ENCODE data around the gene CD74. TPM values are rescaled to one million over a fixed set of nuclear protein-coding genes. Genes with fewer than 3 reads are reported as not detected.

The CD74 gene
- total RNA-seq, 2 donors from 2014 or later = 425 to 612 TPM

DNA sequence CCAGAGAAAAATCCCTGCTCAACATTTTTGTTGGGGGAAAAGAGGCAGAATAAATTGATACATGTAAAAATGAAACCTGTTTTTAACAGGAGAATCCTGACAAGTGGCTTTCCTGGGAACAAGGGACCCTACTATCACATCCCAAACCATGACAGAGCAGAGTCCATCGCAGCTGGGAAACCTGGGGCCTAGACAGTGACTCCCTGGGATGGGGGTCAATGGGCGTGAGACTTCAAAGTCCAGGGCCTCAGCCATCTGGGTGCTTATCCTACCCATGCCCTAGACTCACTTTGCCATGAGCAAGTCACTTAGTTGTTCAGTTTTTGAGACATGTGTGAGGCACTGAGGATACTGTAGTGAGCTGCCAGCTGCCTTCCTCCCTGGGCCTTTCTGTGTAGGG lies 49.5 kb downstream of the CD74 start:
- H3K4me3 ChIP-seq = no peak overlapping the region
- H3K27me3 ChIP-seq (replicated peaks; ENCODE audit: insufficient read depth) = no peaks in the 10 kb centered on the region
- TF ChIP-seq, protein P1, sequence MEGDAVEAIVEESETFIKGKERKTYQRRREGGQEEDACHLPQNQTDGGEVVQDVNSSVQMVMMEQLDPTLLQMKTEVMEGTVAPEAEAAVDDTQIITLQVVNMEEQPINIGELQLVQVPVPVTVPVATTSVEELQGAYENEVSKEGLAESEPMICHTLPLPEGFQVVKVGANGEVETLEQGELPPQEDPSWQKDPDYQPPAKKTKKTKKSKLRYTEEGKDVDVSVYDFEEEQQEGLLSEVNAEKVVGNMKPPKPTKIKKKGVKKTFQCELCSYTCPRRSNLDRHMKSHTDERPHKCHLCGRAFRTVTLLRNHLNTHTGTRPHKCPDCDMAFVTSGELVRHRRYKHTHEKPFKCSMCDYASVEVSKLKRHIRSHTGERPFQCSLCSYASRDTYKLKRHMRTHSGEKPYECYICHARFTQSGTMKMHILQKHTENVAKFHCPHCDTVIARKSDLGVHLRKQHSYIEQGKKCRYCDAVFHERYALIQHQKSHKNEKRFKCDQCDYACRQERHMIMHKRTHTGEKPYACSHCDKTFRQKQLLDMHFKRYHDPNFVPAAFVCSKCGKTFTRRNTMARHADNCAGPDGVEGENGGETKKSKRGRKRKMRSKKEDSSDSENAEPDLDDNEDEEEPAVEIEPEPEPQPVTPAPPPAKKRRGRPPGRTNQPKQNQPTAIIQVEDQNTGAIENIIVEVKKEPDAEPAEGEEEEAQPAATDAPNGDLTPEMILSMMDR (IDR thresholded peaks at IDR 0.05) = no peak
- TF ChIP-seq POLR2A (IDR thresholded peaks at IDR 0.05) (no peak), POLR2AphosphoS5 (IDR thresholded peaks at IDR 0.05) (no peak)
- H3K9me3 ChIP-seq = no peaks in the 10 kb centered on the region
- peaks cover 0 to 1% of the 10 kb centered on the region in 2 donors for H3K36me3 ChIP-seq
- no peak overlapping the region for H3K27ac ChIP-seq
- intact Hi-C loops (cut with DNase I) = no loop called here
- 100% methylated on average over 2 of the region's 2 CpGs for WGBS
- no peaks in the 10 kb centered on the region for H3K4me1 ChIP-seq (replicated peaks)
- no peak for DNase-seq (ENCODE audit: low spot score)

- Histone ChIP-seq H3K27ac (no peak overlapping the region), H3K4me3 (no peak overlapping the region), H3K9me3 (no peaks in the 10 kb centered on the region), H3K4me1 (replicated peaks) (no peaks in the 10 kb centered on the region), H3K27me3 (replicated peaks; ENCODE audit: insufficient read depth) (no peaks in the 10 kb centered on the region), H3K36me3 (no peaks in the 10 kb centered on the region)
- intact Hi-C loops (cut with DNase I) = no loop called here
- DNase-seq (ENCODE audit: low spot score) = no peak
- 56% methylated on average over 1 of the region's 1 CpG for WGBS
- TF ChIP-seq POLR2AphosphoS5 (IDR thresholded peaks at IDR 0.05) (no peak), POLR2A (IDR thresholded peaks at IDR 0.05) (no peak)
- TF ChIP-seq, protein P1 (IDR thresholded peaks at IDR 0.05) = no peak
Measured at GRCh38 chr5:150361301-150361700, 51.4 kb downstream of the CD74 start.

DNA sequence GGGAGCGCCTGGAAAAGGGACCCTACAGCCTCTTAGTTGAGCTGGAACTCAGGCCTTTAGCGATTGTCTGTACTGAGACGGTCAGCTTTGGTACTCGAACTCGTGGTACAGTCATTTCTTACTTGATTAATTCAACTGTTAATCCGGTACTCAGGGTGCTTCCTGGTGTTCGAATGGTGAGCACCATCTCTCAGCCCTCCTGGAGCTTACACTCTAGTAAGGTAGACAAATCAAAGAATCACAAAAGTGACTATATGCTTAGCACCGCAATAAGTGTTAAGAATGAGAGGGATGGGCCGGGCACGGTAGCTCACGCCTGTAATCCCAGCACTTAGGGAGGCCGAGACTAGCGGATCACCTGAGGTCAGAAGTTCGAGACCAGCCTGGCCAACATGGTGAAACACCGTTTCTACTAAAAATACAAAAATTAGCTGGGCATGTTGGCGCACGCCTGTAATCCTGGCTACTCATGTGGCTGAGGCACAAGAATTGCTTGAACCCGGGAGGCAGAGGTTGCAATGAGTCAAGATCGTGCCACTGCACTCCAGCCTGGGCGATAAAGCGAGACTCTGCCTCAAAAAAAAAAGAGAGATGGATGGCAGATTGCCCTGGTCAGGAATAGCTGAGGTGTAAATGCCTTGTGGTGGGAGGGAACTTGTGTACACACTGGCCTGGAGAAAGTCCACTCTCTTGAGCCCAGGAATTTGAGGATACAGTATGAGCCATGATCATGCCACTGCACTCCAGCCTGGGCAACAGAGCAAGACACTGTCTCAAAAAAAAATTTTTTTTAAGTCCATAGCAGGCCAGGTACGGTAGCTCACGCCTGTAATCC lies 54.2 kb downstream of the CD74 start:
- WGBS = 49% methylated on average over 23 of the region's 23 CpGs
- TF ChIP-seq POLR2A (IDR thresholded peaks at IDR 0.05) = no peak
- no peak for TF ChIP-seq POLR2AphosphoS5 (IDR thresholded peaks at IDR 0.05)
- TF ChIP-seq, protein P1 (IDR thresholded peaks at IDR 0.05) = no peak

DNA sequence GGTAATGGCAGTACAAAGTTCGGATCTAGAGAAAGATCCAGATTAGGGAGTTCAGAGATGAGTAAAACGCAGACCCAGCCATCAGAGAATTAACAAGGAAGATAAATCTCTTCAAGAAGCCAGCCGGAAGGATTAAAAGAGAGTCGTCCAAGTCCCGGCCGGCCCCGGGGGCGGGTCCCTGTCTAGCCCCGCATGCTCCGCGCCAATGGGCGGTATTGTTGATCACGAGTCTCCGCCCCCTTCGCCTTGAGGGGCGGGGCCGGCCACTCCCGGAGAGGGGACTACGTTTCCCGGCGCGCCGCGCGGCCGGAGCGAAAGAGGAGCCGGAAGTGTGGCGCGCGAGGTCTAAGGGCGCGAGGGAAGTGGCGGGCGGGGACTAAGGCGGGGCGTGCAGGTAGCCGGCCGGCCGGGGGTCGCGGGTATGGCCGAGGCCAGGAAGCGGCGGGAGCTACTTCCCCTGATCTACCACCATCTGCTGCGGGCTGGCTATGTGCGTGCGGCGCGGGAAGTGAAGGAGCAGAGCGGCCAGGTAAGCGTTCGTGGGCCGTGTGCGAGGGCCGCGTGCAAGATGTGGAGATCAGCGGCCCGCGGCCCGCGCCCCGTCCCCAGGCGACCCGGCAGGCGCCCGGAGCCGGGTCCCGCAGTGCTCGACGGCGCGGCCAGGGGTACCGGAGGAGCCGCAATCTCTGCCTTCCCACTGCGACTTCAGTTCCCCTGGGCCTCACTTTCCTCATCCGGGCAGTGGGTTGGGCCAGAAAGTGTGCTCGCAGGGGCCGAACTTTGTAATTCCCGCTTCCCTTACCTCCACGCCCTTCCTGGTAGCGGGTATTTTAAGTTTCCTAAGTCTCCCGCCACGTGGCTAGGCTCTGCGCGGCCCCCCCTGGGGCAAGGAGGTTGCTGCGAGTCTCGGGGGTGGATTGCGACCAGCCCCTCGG lies 55.1 kb downstream of the CD74 start, which contains the start of gene TCOF1:
Gene TCOF1 (plus strand): TSS at position 372 of the 935 bp plus-strand sequence. CDS start 50 bp downstream, at position 422.
- peak; percentile 96 for TF ChIP-seq POLR2AphosphoS5 (IDR thresholded peaks at IDR 0.05)
- TF ChIP-seq, protein P1 (IDR thresholded peaks at IDR 0.05) = peak in 1 of 4 experiments; percentile 17
- TF ChIP-seq POLR2A (IDR thresholded peaks at IDR 0.05) = peak; percentile 37
- peak within 1 kb of the TSS; percentile 41 to 53 for H3K27ac ChIP-seq
- DNase-seq (ENCODE audit: low spot score) = peak; percentile 96
- H3K36me3 ChIP-seq = no peaks in the 10 kb centered on the region
- no peaks in the 10 kb centered on the region for H3K9me3 ChIP-seq
- no peaks in the 10 kb centered on the region for H3K27me3 ChIP-seq (replicated peaks; ENCODE audit: insufficient read depth)
- intact Hi-C loops (cut with DNase I) = no loop called here
- H3K4me1 ChIP-seq (replicated peaks) = no peaks in the 10 kb centered on the region
- peak within 1 kb of the TSS; percentile 80 to 86 for H3K4me3 ChIP-seq
- WGBS = 1% methylated on average over 77 of the region's 90 CpGs

More for the DNA sequence above, 54.2 kb downstream of the CD74 start:
- H3K36me3 ChIP-seq = no peaks in the 10 kb centered on the region
- DNase-seq (ENCODE audit: low spot score) = no peak
- H3K27ac ChIP-seq = peak overlapping the region in 1 of 2 donors; percentile 53
- H3K27me3 ChIP-seq (replicated peaks; ENCODE audit: insufficient read depth) = no peaks in the 10 kb centered on the region
- H3K4me3 ChIP-seq = peak overlapping the region; percentile 80 to 86
- intact Hi-C loops (cut with DNase I) = no loop called here
- H3K9me3 ChIP-seq = no peaks in the 10 kb centered on the region
- H3K4me1 ChIP-seq (replicated peaks) = no peaks in the 10 kb centered on the region

All from prostate gland (tissue), 2 donors.